HG03571 (cell line): Measurements from ENCODE around the gene KLHL26.

ENCODE experiments used
- ATAC-seq: cut with Tn5 transposase; IDR thresholded peaks from one replicate; pipeline ENCODE4 v1.9.1; 2021; ENCODE audit not compliant: unreplicated experiment

The KLHL26 gene

GRCh38 chr19:18601875-18602274, 35.0 kb upstream of the KLHL26 start:
- no peak for ATAC-seq

- no peak for ATAC-seq
These were observed 33.4 kb upstream of the KLHL26 start for GRCh38 chr19:18603255-18603957.

- no peak for ATAC-seq
These were observed 32.6 kb upstream of the KLHL26 start for GRCh38 chr19:18603958-18604819.

GRCh38 chr19:18604820-18605159, 32.0 kb upstream of the KLHL26 start:
- ATAC-seq = no peak

- no peak for ATAC-seq
These were observed 31.7 kb upstream of the KLHL26 start for GRCh38 chr19:18605196-18605545.

- ATAC-seq = no peak
These were observed 31.1 kb upstream of the KLHL26 start for GRCh38 chr19:18605546-18606280.

GRCh38 chr19:18606281-18607225, 30.3 kb upstream of the KLHL26 start, which contains the start of gene CRLF1:
Gene CRLF1, minus strand, starts transcription at chr19:18606799. Its CDS starts 143 bp downstream, at chr19:18606656.
- ATAC-seq = no peak

- ATAC-seq = no peak
These were observed 29.4 kb upstream of the KLHL26 start for GRCh38 chr19:18607226-18608101.

- ATAC-seq = no peak
These were observed 28.6 kb upstream of the KLHL26 start for GRCh38 chr19:18608102-18608804.

- no peak for ATAC-seq
These were observed 27.8 kb upstream of the KLHL26 start for GRCh38 chr19:18608805-18609716.

- ATAC-seq = no peak
These were observed 27.1 kb upstream of the KLHL26 start for GRCh38 chr19:18609717-18610051.

- ATAC-seq = no peak
These were observed 26.6 kb upstream of the KLHL26 start for GRCh38 chr19:18610245-18610555.

GRCh38 chr19:18610556-18611326, 26.1 kb upstream of the KLHL26 start:
- no peak for ATAC-seq

GRCh38 chr19:18611327-18612050, 25.3 kb upstream of the KLHL26 start:
- ATAC-seq = no peak

GRCh38 chr19:18612051-18612771, 24.6 kb upstream of the KLHL26 start:
- ATAC-seq = no peak
